GM06990 (cell line): Measurements from ENCODE around the gene PCDHA8.
"Not testable (repeated sequence)": the region's sequence is repeated elsewhere in the genome, so short reads cannot be mapped to it uniquely, and the experiment has no call there.

Experiments
- DNase-seq: peaks from one replicate; pipeline ENCODE4 v3.0.0-alpha.2; 2011; ENCODE audit not compliant: insufficient read length; ENCODE audit errors: extremely low read depth
- H3K27me3 ChIP-seq: replicated peaks from 2 replicates; pipeline ENCODE4 v1.6.0; 2011; ENCODE audit warnings: low read length; ENCODE audit not compliant: control insufficient read depth, insufficient read depth
- H3K36me3 ChIP-seq: 2 replicates; pipeline ENCODE4 v1.5.1; 2011; ENCODE audit warnings: low read length; ENCODE audit not compliant: control insufficient read depth, insufficient read depth
- H3K4me3 ChIP-seq: replicated peaks from 2 replicates; pipeline ENCODE4 v1.5.1; 2011; ENCODE audit warnings: low read depth, mild to moderate bottlenecking, control low read depth, low read length
- TF ChIP-seq, protein P1 (sequence below): IDR thresholded peaks from 2 replicates; pipeline ENCODE4 v1.5.1; 2011; ENCODE audit warnings: low read length, control low read depth, mild to moderate bottlenecking, inconsistent platforms; ENCODE audit not compliant: insufficient read depth, poor library complexity, severe bottlenecking

Gene PCDHA8

DNA sequence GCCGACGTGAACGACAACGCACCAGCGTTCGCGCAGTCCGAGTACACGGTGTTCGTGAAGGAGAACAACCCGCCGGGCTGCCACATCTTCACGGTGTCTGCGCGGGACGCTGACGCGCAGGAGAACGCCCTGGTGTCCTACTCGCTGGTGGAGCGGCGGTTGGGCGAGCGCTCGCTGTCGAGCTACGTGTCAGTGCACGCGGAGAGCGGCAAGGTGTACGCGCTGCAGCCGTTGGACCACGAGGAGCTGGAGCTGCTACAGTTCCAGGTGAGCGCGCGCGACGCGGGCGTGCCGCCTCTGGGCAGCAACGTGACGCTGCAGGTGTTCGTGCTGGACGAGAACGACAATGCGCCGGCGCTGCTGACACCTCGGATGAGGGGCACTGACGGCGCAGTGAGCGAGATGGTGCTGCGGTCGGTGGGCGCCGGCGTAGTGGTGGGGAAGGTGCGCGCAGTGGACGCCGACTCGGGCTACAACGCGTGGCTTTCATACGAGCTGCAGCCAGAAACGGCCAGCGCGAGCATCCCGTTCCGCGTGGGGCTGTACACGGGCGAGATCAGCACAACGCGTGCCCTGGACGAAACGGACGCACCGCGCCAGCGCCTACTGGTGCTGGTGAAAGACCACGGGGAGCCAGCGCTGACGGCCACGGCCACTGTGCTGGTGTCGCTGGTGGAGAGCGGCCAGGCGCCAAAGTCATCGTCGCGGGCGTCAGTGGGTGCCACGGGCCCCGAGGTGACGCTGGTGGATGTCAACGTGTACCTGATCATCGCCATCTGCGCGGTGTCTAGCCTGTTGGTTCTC lies 9.0 kb downstream of the PCDHA8 start:
- not testable (repeated sequence) for H3K27me3 ChIP-seq, H3K36me3 ChIP-seq, H3K4me3 ChIP-seq, DNase-seq

DNA sequence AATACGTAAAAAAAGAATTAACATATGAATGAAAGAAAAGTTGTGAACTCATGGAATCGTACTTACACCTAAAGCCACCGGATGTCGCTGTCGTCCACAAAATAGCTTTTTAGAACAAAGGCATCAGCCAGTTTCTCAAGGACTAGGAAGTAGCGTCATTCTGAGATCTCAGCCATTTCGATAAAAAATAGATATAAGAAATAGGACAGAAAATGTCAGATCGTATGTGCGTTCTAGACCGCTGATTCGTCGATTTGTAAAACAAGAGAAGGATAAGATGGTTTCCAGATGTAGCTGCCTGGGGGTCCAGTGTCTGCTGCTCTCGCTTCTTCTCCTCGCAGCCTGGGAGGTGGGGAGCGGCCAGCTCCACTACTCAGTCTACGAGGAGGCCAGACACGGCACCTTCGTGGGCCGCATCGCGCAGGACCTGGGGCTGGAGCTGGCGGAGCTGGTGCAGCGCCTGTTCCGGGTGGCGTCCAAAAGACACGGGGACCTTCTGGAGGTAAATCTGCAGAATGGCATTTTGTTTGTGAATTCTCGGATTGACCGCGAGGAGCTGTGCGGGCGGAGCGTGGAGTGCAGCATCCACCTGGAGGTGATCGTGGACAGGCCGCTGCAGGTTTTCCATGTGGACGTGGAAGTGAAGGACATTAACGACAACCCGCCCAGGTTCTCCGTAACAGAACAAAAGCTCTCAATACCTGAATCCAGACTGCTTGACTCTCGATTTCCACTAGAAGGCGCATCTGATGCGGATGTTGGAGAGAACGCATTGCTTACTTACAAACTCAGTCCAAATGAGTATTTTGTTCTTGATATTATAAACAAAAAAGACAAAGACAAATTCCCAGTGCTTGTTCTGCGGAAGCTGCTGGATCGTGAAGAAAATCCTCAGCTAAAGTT lies 15.0 kb downstream of the PCDHA8 start, which contains the start of gene PCDHA10:
PCDHA10 (plus strand) TSS at position 126 of the 903 bp plus-strand sequence; CDS start at position 278, 152 bp downstream.
- Histone ChIP-seq H3K36me3 (no peaks in the 10 kb centered on the region), H3K4me3 (no peak within 1 kb of the TSS), H3K27me3 (no peaks in the 10 kb centered on the region)
- TF ChIP-seq, protein P1, sequence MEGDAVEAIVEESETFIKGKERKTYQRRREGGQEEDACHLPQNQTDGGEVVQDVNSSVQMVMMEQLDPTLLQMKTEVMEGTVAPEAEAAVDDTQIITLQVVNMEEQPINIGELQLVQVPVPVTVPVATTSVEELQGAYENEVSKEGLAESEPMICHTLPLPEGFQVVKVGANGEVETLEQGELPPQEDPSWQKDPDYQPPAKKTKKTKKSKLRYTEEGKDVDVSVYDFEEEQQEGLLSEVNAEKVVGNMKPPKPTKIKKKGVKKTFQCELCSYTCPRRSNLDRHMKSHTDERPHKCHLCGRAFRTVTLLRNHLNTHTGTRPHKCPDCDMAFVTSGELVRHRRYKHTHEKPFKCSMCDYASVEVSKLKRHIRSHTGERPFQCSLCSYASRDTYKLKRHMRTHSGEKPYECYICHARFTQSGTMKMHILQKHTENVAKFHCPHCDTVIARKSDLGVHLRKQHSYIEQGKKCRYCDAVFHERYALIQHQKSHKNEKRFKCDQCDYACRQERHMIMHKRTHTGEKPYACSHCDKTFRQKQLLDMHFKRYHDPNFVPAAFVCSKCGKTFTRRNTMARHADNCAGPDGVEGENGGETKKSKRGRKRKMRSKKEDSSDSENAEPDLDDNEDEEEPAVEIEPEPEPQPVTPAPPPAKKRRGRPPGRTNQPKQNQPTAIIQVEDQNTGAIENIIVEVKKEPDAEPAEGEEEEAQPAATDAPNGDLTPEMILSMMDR, result no peak
- DNase-seq, result no peak

DNA sequence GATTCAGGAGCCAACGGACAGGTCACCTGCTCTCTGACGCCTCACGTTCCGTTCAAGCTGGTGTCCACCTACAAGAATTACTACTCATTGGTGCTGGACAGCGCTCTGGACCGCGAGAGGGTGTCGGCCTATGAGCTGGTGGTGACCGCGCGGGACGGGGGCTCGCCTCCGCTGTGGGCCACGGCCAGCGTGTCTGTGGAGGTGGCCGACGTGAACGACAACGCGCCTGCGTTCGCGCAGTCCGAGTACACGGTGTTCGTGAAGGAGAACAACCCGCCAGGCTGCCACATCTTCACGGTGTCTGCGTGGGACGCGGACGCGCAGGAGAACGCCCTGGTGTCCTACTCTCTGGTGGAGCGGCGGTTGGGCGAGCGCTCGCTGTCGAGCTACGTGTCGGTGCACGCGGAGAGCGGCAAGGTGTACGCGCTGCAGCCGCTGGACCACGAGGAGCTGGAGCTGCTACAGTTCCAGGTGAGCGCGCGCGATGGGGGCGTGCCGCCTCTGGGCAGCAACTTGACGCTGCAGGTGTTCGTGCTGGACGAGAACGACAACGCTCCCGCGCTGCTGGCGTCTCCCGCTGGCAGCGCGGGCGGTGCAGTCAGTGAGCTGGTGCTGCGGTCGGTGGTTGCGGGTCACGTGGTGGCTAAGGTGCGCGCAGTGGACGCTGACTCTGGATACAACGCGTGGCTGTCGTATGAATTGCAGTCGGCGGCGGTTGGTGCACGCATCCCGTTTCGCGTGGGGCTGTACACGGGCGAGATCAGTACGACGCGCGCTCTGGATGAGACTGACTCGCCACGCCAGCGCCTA lies 16.4 kb downstream of the PCDHA8 start:
- Histone ChIP-seq H3K4me3 (no peak overlapping the region), H3K27me3 (no peaks in the 10 kb centered on the region), H3K36me3 (no peaks in the 10 kb centered on the region)
- TF ChIP-seq, protein P1, result no peak
- no peak for DNase-seq

DNA sequence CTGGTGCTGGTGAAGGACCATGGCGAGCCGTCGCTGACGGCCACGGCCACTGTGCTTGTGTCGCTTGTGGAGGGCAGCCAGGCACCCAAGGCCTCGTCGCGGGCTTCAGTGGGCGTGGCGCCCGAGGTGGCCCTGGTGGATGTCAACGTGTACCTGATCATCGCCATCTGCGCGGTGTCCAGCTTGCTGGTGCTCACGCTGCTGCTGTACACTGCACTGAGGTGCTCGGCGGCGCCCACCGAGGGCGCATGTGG lies 16.9 kb downstream of the PCDHA8 start:
- no peak overlapping the region for H3K4me3 ChIP-seq
- no peaks in the 10 kb centered on the region for H3K36me3 ChIP-seq
- no peak for DNase-seq
- H3K27me3 ChIP-seq, result no peaks in the 10 kb centered on the region
- TF ChIP-seq, protein P1, result no peak

DNA sequence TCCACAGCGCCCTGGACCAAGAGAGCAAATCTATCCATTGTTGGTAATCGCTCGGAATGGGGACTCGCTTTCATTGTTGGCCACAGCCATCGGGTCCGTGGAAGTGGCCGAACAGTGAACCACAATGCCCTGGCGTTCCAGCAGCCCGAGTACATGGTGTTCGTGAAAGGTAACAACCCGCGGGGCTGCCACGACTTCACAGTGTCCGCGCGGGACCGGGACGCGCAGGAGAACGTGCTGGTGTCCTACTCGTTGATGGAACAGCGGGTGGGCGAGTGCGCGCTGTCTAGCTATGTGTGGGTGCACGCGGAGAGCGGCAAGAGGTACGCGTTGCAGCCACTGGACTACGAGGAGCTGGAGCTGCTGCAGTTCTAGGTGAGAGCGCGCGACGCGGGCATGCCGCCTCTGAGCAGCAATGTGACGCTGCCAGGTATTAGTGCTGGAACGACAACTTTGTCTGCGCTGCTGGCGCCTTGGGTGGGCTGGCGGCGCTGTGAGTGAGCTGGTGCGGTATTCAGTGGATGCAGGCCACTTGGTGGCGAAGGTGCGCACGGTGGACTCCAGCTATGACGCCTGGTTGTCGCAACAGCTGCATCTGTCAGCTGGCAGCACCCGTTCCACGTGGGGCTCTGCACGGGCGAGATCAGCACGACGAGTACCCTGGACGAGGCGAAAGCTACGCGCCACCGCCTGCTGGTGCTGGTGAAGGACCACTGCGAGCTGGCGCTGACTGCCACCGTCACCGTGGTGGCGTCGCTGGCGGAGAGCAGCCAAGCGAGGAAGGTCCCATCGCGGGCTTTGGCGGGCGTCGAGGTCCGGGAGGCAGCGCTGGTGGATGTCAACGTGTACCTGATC lies 21.7 kb downstream of the PCDHA8 start:
- no peaks in the 10 kb centered on the region for H3K27me3 ChIP-seq
- TF ChIP-seq, protein P1, result no peak
- DNase-seq, result no peak
- H3K4me3 ChIP-seq, result no peak overlapping the region
- H3K36me3 ChIP-seq, result no peaks in the 10 kb centered on the region
